ENCODE measurements around the gene THOC6. TPM values are rescaled to one million over a fixed set of nuclear protein-coding genes. Genes with fewer than 3 reads are reported as not detected.

The THOC6 gene
- total RNA-seq, 5 donors from 2014 or later (not counting 1 experiment from before 2014, with no cell fraction given): 23.7 to 32.8 (median 31.7) TPM

- Mint-ChIP-seq H3K27me3 (no peaks in the 10 kb centered on the region), H3K27ac (peak overlapping the region; percentile 68 to 83), H3K4me1 (peaks cover 42 to 59% (median 45%) of the 10 kb centered on the region in 3 donors), H3K36me3 (peaks cover 13% of the 10 kb centered on the region), H3K9me3 (no peaks in the 10 kb centered on the region), H3K4me3 (peak overlapping the region; percentile 42 to 88 (median 52))
- Histone ChIP-seq H3K9me3 (no peaks in the 10 kb centered on the region), H3K36me3 (ENCODE audit: control insufficient read depth in 2 of 2, extremely low read depth in 1 of 2, insufficient read depth in 1 of 2, low read length in 1 of 2) (peaks cover 5 to 7% of the 10 kb centered on the region in 2 donors), H3K4me1 (ENCODE audit: control insufficient read depth in 1 of 2, extremely low read depth in 1 of 2, insufficient read depth in 2 of 2, low read length in 2 of 2) (peaks cover 13 to 63% of the 10 kb centered on the region in 2 experiments), H3K27me3 (replicated peaks in 1 of 2; ENCODE audit: control insufficient read depth in 2 of 2, extremely low read depth in 1 of 2, insufficient read depth in 2 of 2, low read length in 1 of 2) (no peaks in the 10 kb centered on the region), H3K27ac (ENCODE audit: low read length) (no peak overlapping the region), H3K4me3 (ENCODE audit: control insufficient read depth in 1 of 2, extremely low read depth in 1 of 2, low read length in 1 of 2) (peak overlapping the region in 1 of 2 donors; percentile 91)
- ChIA-PET POLR2A (no interaction called here), CTCF (interaction anchor here in 1 of 2 donors (2.9 kb wide), 1 partner anchor 71 kb away, joined by 39 read pairs; no protein-coding TSS in a partner anchor)
- no peak for DNase-seq
- ATAC-seq (replicated peaks in 1 of 4): no peak
- 71% methylated on average over 8 of the region's 22 CpGs for WGBS (ENCODE audit: insufficient coverage)
Measured at GRCh38 chr16:3057181-3058138, 33.6 kb downstream of the THOC6 start.

GRCh38 chr16:3058139-3059030, 34.5 kb downstream of the THOC6 start:
- DNase-seq: peak in 22 of 35 experiments; percentile 34 to 73 (median 46)
- peaks cover 13 to 59% of the 10 kb centered on the region in 2 experiments for H3K4me1 ChIP-seq (ENCODE audit: control insufficient read depth in 1 of 2, extremely low read depth in 1 of 2, insufficient read depth in 2 of 2, low read length in 2 of 2)
- Mint-ChIP-seq H3K4me1 (peaks cover 49 to 67% (median 52%) of the 10 kb centered on the region in 3 donors), H3K9me3 (no peaks in the 10 kb centered on the region), H3K27me3 (no peaks in the 10 kb centered on the region), H3K27ac (peak overlapping the region; percentile 75 to 83), H3K4me3 (peak overlapping the region; percentile 83 to 88 (median 87)), H3K36me3 (peaks cover 13% of the 10 kb centered on the region)
- no peaks in the 10 kb centered on the region for H3K9me3 ChIP-seq
- H3K27ac ChIP-seq (ENCODE audit: low read length): peak overlapping the region; percentile 74
- peak; percentile 58 to 65 (median 60) for ATAC-seq (replicated peaks in 1 of 4)
- H3K4me3 ChIP-seq (ENCODE audit: control insufficient read depth in 1 of 2, extremely low read depth in 1 of 2, low read length in 1 of 2): peak overlapping the region; percentile 80 to 91
- ChIA-PET POLR2A (interaction anchor here (0.6 to 0.8 kb wide), 3 partner anchors 71 to 151 kb away, joined by 3 to 7 read pairs (median 6); no protein-coding TSS in a partner anchor), CTCF (interaction anchor here (0.6 to 2.9 kb wide), 13 partner anchors 16 to 451 kb away, joined by 3 to 39 read pairs (median 4); partner anchors contain the start of gene ZNF213 (in 1 of the 2))
- WGBS (ENCODE audit: insufficient coverage): 8% methylated on average over 72 of the region's 77 CpGs
- H3K36me3 ChIP-seq (ENCODE audit: control insufficient read depth in 2 of 2, extremely low read depth in 1 of 2, insufficient read depth in 1 of 2, low read length in 1 of 2): peaks cover 5 to 7% of the 10 kb centered on the region in 2 donors
- H3K27me3 ChIP-seq (replicated peaks in 1 of 2; ENCODE audit: control insufficient read depth in 2 of 2, extremely low read depth in 1 of 2, insufficient read depth in 2 of 2, low read length in 1 of 2): no peaks in the 10 kb centered on the region

GRCh38 chr16:3059041-3059722, 35.3 kb downstream of the THOC6 start:
- H3K4me1 Mint-ChIP-seq: peaks cover 47 to 69% (median 54%) of the 10 kb centered on the region in 3 donors
- H3K4me3 ChIP-seq (ENCODE audit: control insufficient read depth in 1 of 2, extremely low read depth in 1 of 2, low read length in 1 of 2): peak overlapping the region; percentile 80 to 91

GRCh38 chr16:3059723-3060242, 35.9 kb downstream of the THOC6 start:
- peak overlapping the region; percentile 78 to 88 (median 82) for H3K4me3 Mint-ChIP-seq
- no peaks in the 10 kb centered on the region for H3K9me3 Mint-ChIP-seq
- H3K4me1 Mint-ChIP-seq: peaks cover 46 to 68% (median 54%) of the 10 kb centered on the region in 3 donors
- no peaks in the 10 kb centered on the region for H3K27me3 ChIP-seq (replicated peaks in 1 of 2; ENCODE audit: control insufficient read depth in 2 of 2, extremely low read depth in 1 of 2, insufficient read depth in 2 of 2, low read length in 1 of 2)
- 28% methylated on average over 2 of the region's 9 CpGs for WGBS (ENCODE audit: insufficient coverage)
- peak overlapping the region; percentile 91 to 93 for H3K27ac Mint-ChIP-seq
- H3K4me3 ChIP-seq (ENCODE audit: control insufficient read depth in 1 of 2, extremely low read depth in 1 of 2, low read length in 1 of 2): peak overlapping the region; percentile 61 to 91
- no peaks in the 10 kb centered on the region for H3K27me3 Mint-ChIP-seq
- peaks cover 12 to 63% of the 10 kb centered on the region in 2 experiments for H3K4me1 ChIP-seq (ENCODE audit: control insufficient read depth in 1 of 2, extremely low read depth in 1 of 2, insufficient read depth in 2 of 2, low read length in 2 of 2)
- ATAC-seq (replicated peaks in 1 of 4): no peak
- POLR2A ChIA-PET: interaction anchor here in 1 of 2 donors (0.5 kb wide), 1 partner anchor 42 kb away, joined by 6 read pairs; no protein-coding TSS in a partner anchor
- DNase-seq: no peak
- peak overlapping the region; percentile 73 for H3K27ac ChIP-seq (ENCODE audit: low read length)
- peaks cover 3 to 5% of the 10 kb centered on the region in 2 donors for H3K36me3 ChIP-seq (ENCODE audit: control insufficient read depth in 2 of 2, extremely low read depth in 1 of 2, insufficient read depth in 1 of 2, low read length in 1 of 2)
- H3K36me3 Mint-ChIP-seq: peaks cover 5% of the 10 kb centered on the region
- CTCF ChIA-PET: interaction anchor here (0.6 to 2.9 kb wide), 7 partner anchors 16 to 75 kb away, joined by 3 to 39 read pairs (median 4); partner anchors contain the start of gene ZNF213 (in 1 of the 2)
- no peaks in the 10 kb centered on the region for H3K9me3 ChIP-seq

More at GRCh38 chr16:3059041-3059722, 35.3 kb downstream of the THOC6 start:
- H3K36me3 ChIP-seq (ENCODE audit: control insufficient read depth in 2 of 2, extremely low read depth in 1 of 2, insufficient read depth in 1 of 2, low read length in 1 of 2): peaks cover 3 to 5% of the 10 kb centered on the region in 2 donors
- Mint-ChIP-seq H3K36me3 (peaks cover 7% of the 10 kb centered on the region), H3K4me3 (peak overlapping the region; percentile 83 to 88 (median 87)), H3K27me3 (no peaks in the 10 kb centered on the region), H3K9me3 (no peaks in the 10 kb centered on the region), H3K27ac (peak overlapping the region; percentile 91 to 93)
- peak; percentile 59 to 94 (median 80) for DNase-seq
- H3K27me3 ChIP-seq (replicated peaks in 1 of 2; ENCODE audit: control insufficient read depth in 2 of 2, extremely low read depth in 1 of 2, insufficient read depth in 2 of 2, low read length in 1 of 2): no peaks in the 10 kb centered on the region
- H3K27ac ChIP-seq (ENCODE audit: low read length): peak overlapping the region; percentile 74
- H3K4me1 ChIP-seq (ENCODE audit: control insufficient read depth in 1 of 2, extremely low read depth in 1 of 2, insufficient read depth in 2 of 2, low read length in 2 of 2): peaks cover 13 to 61% of the 10 kb centered on the region in 2 experiments
- ChIA-PET CTCF (interaction anchor here (0.6 to 2.9 kb wide), 13 partner anchors 16 to 450 kb away, joined by 3 to 39 read pairs (median 4); partner anchors contain the start of gene ZNF213 (in 1 of the 2)), POLR2A (interaction anchor here (0.5 to 0.8 kb wide), 3 partner anchors 43 to 72 kb away, joined by 3 to 7 read pairs (median 6); no protein-coding TSS in a partner anchor)
- peak; percentile 85 to 90 (median 88) for ATAC-seq (replicated peaks in 1 of 4)
- WGBS (ENCODE audit: insufficient coverage): under 1% methylated on average over 64 of the region's 67 CpGs
- H3K9me3 ChIP-seq: no peaks in the 10 kb centered on the region

- Mint-ChIP-seq H3K9me3 (no peaks in the 10 kb centered on the region), H3K4me3 (peak overlapping the region; percentile 78 to 88 (median 82)), H3K27me3 (no peaks in the 10 kb centered on the region), H3K27ac (peak overlapping the region; percentile 91 to 93), H3K36me3 (peaks cover 1% of the 10 kb centered on the region), H3K4me1 (peaks cover 44 to 68% (median 49%) of the 10 kb centered on the region in 3 donors)
- Histone ChIP-seq H3K27me3 (replicated peaks in 1 of 2; ENCODE audit: control insufficient read depth in 2 of 2, extremely low read depth in 1 of 2, insufficient read depth in 2 of 2, low read length in 1 of 2) (no peaks in the 10 kb centered on the region), H3K4me1 (ENCODE audit: control insufficient read depth in 1 of 2, extremely low read depth in 1 of 2, insufficient read depth in 2 of 2, low read length in 2 of 2) (peaks cover 7 to 63% of the 10 kb centered on the region in 2 experiments), H3K27ac (ENCODE audit: low read length) (peak overlapping the region; percentile 12), H3K9me3 (no peaks in the 10 kb centered on the region), H3K4me3 (ENCODE audit: control insufficient read depth in 1 of 2, extremely low read depth in 1 of 2, low read length in 1 of 2) (no peak overlapping the region), H3K36me3 (ENCODE audit: control insufficient read depth in 2 of 2, extremely low read depth in 1 of 2, insufficient read depth in 1 of 2, low read length in 1 of 2) (peaks cover 2% of the 10 kb centered on the region in 2 donors)
- CTCF ChIA-PET: interaction anchor here (0.6 to 2.9 kb wide), 4 partner anchors 68 to 773 kb away, joined by 3 to 39 read pairs (median 10); partner anchors contain the start of gene ZNF213 (in 1 of the 2)
- POLR2A ChIA-PET: no interaction called here
- no peak for ATAC-seq (replicated peaks in 1 of 4)
- WGBS (ENCODE audit: insufficient coverage): 100% methylated on average over 2 of the region's 14 CpGs
- DNase-seq: no peak
Measured at GRCh38 chr16:3060339-3061127, 36.7 kb downstream of the THOC6 start.
